GM12892 (cell line): Measurements from ENCODE around the gene PRICKLE2.

Experiments
- POLR2A ChIP-seq: IDR thresholded peaks from 2 replicates; pipeline ENCODE4 v1.6.1; 2011; ENCODE audit warnings: low read depth, low read length, control low read depth
- POLR2AphosphoS5 ChIP-seq: IDR thresholded peaks from 2 replicates; pipeline ENCODE4 v1.6.1; 2011; ENCODE audit warnings: low read depth, low read length, control low read depth
- TAF1 ChIP-seq: IDR thresholded peaks from 2 replicates; pipeline ENCODE4 v1.6.1; 2011; ENCODE audit warnings: low read depth, mild to moderate bottlenecking, control low read depth, low read length, borderline replicate concordance

DNA sequence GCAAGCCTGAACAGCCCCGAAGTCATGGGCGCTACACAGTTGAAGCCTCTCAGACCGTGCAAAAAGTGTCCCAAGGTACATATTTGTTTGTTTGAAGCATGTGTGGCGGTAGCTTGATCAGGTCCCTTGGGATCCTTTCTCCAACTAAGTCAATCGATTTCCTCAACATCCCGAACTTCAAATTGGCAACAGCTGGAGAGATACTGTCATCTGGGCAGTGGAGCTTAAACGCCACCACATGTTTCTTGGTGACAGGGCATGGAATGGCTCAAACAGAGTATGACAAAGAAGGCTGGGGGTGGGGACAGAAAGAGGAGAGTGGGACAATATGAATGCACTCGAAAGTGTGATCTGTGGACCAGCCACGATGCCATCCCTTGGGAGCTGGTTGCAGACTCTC, 117.0 kb downstream of the PRICKLE2 start:
- TF ChIP-seq POLR2A: no peak
- TF ChIP-seq TAF1: no peak
- TF ChIP-seq POLR2AphosphoS5: no peak
